HepG2 (cell line): Measurements from ENCODE around the gene PRKCE. TPM values are rescaled to one million over a fixed set of nuclear protein-coding genes. Genes with fewer than 3 reads are reported as not detected.

Experiments used
- CBX2 ChIP-seq, 2 experiments: fragments of 200-600 bp in 1 of 2; sonication (generic); formaldehyde crosslinking in 1 of 2; IDR thresholded peaks; 2 replicates each; pipeline versions ENCODE4 v1.7.0 to v1.8.1; 2018 to 2022; ENCODE audit warnings: low read depth in 2 of 2, low read length in 1 of 2, mild to moderate bottlenecking in 1 of 2, missing genetic modification reagents in 1 of 2
- EEA1 ChIP-seq: sonication (generic); formaldehyde crosslinking; IDR thresholded peaks from 2 replicates; pipeline ENCODE4 v1.5.1; 2020; ENCODE audit warnings: mild to moderate bottlenecking, missing genetic modification reagents, borderline replicate concordance
- GABPB1 ChIP-seq: IDR thresholded peaks from 2 replicates; pipeline ENCODE4 v1.6.1; 2016; ENCODE audit warnings: mild to moderate bottlenecking, missing genetic modification reagents, moderate library complexity, missing compliant biosample characterization
- GLI4 ChIP-seq: sonication (generic); formaldehyde crosslinking; IDR thresholded peaks from 2 replicates; pipeline ENCODE4 v1.5.1; 2020; ENCODE audit warnings: missing genetic modification reagents, mild to moderate bottlenecking, moderate library complexity, borderline replicate concordance
- HINFP ChIP-seq: sonication (generic); formaldehyde crosslinking; IDR thresholded peaks from 2 replicates; pipeline ENCODE4 v1.4.0; 2020; ENCODE audit warnings: low read depth, mild to moderate bottlenecking, missing genetic modification reagents
- JUNB ChIP-seq: sonication (generic); formaldehyde crosslinking; IDR thresholded peaks from 2 replicates; pipeline ENCODE4 v1.8.0; 2022; ENCODE audit warnings: missing genetic modification reagents, mild to moderate bottlenecking, borderline replicate concordance
- KDM5A ChIP-seq: fragments of 200-600 bp; sonication (generic); IDR thresholded peaks from 2 replicates; pipeline ENCODE4 v1.7.0; 2018; ENCODE audit warnings: antibody characterized with exemption, mild to moderate bottlenecking, low read length, borderline replicate concordance
- MAFG ChIP-seq: sonication (generic); formaldehyde crosslinking; IDR thresholded peaks from 2 replicates; pipeline ENCODE4 v1.5.1; 2020; ENCODE audit warnings: mild to moderate bottlenecking, missing genetic modification reagents
- MLX ChIP-seq: IDR thresholded peaks from 2 replicates; pipeline ENCODE4 v1.6.1; 2016
- PHB2 ChIP-seq: fragments of 450-650 bp; IDR thresholded peaks from 2 replicates; pipeline ENCODE4 v1.6.1; 2018; ENCODE audit not compliant: partially characterized antibody
- POLR2G ChIP-seq: fragments of 200-400 bp; formaldehyde crosslinking; IDR thresholded peaks from 2 replicates; pipeline ENCODE4 v1.6.1; 2018; ENCODE audit warnings: mild to moderate bottlenecking, low read depth, low read length, moderate library complexity
- RFXANK ChIP-seq: IDR thresholded peaks from 2 replicates; pipeline ENCODE4 v1.6.1; 2016
- SAFB2 ChIP-seq: sonication (generic); formaldehyde crosslinking; IDR thresholded peaks from 2 replicates; pipeline ENCODE4 v1.5.1; 2020; ENCODE audit warnings: missing genetic modification reagents, low read depth, mild to moderate bottlenecking, borderline replicate concordance
- SRSF9 ChIP-seq: fragments of 200-400 bp; formaldehyde crosslinking; IDR thresholded peaks from 2 replicates; pipeline ENCODE4 v1.6.1; 2018; ENCODE audit warnings: borderline replicate concordance, mild to moderate bottlenecking, low read depth, low read length; ENCODE audit not compliant: insufficient read depth, poor library complexity, severe bottlenecking
- ZBTB10 ChIP-seq: sonication (generic); formaldehyde crosslinking; IDR thresholded peaks from 2 replicates; pipeline ENCODE4 v1.4.0; 2020; ENCODE audit warnings: missing genetic modification reagents, borderline replicate concordance
- ZFY ChIP-seq: sonication (generic); formaldehyde crosslinking; IDR thresholded peaks from 2 replicates; pipeline ENCODE4 v1.4.0; 2020; ENCODE audit warnings: missing genetic modification reagents
- ZNF264 ChIP-seq: sonication (generic); formaldehyde crosslinking; IDR thresholded peaks from 2 replicates; pipeline ENCODE4 v1.4.0; 2020; ENCODE audit warnings: missing genetic modification reagents
- ZNF414 ChIP-seq: sonication (generic); formaldehyde crosslinking; IDR thresholded peaks from 2 replicates; pipeline ENCODE4 v1.5.0; 2020; ENCODE audit warnings: missing genetic modification reagents
- ZNF468 ChIP-seq: sonication (generic); formaldehyde crosslinking; IDR thresholded peaks from 2 replicates; pipeline ENCODE4 v1.8.0; 2022; ENCODE audit warnings: mild to moderate bottlenecking, moderate library complexity, missing genetic modification reagents
- ZNF850 ChIP-seq: sonication (generic); formaldehyde crosslinking; conservative IDR thresholded peaks from 2 replicates; pipeline ENCODE4 v1.9.0; 2021; ENCODE audit warnings: mild to moderate bottlenecking, missing genetic modification reagents
- ZNF883 ChIP-seq: sonication (generic); formaldehyde crosslinking; IDR thresholded peaks from 2 replicates; pipeline ENCODE4 v1.5.1; 2020; ENCODE audit warnings: mild to moderate bottlenecking, missing genetic modification reagents; ENCODE audit errors: not compliant biosample characterization
- ZSCAN9 ChIP-seq: IDR thresholded peaks from 2 replicates; pipeline ENCODE4 v1.6.1; 2016; ENCODE audit warnings: borderline replicate concordance
- polyA plus RNA-seq, 8 experiments: library from polyadenylated mRNA; depleted of rRNA in 3 of 8; stranded (reverse) in 7 of 8; unstranded in 1 of 8; fragments of >200 nt; fragmentation: Illumina TruSeq in 4 of 8; extraction: Trizol in 4 of 8; gene quantifications; 2 replicates each; pipeline versions ENCODE4 v1.2.1 to v1.2.3, GENCODE V29; 2011 to 2016; ENCODE audit warnings: low read depth in 4 of 8, missing spikeins in 1 of 8, mixed read lengths in 1 of 8; ENCODE audit not compliant: insufficient read depth in 1 of 8
- total RNA-seq, 5 experiments: library from RNA; depleted of rRNA; stranded (reverse); fragments of >200 nt; fragmentation: Illumina TruSeq; extraction: Trizol; gene quantifications; 2 replicates each; pipeline ENCODE4 v1.2.3, GENCODE V29; 2016; ENCODE audit warnings: low read depth in 1 of 5

PRKCE gene
- total and polyA plus RNA-seq, 2 of the 13 experiments (the other 11 are each of a cell fraction or from before 2014, with no cell fraction given), result 1.0 to 3.9 TPM

GRCh38 chr2:45649858-45650811 is 1.3 kb upstream of the PRKCE start (continued):
- TF ChIP-seq SRSF9 (no peak), RFXANK (no peak), CBX2 (IDR thresholded peaks at IDR 0.05; ENCODE audit: low read depth, low read length) (no peak), CBX2 (CRISPR knock-in tag; IDR thresholded peaks at IDR 0.05; ENCODE audit: low read depth) (no peak), POLR2G (peak; percentile 83), ZSCAN9 (CRISPR knock-in tag) (no peak), ZNF468 (CRISPR knock-in tag) (no peak), ZNF414 (CRISPR knock-in tag) (0 out of 2 replicates have a peak, but pooled peaks have one; percentile 82), SAFB2 (CRISPR knock-in tag) (0 out of 2 replicates have a peak, but pooled peaks have one; percentile 12), MLX (CRISPR knock-in tag) (no peak), ZNF264 (peak; percentile 77; the same call in 1 of the 2 replicates), GABPB1 (CRISPR knock-in tag) (peak; percentile 61; the same call in 1 of the 2 replicates), ZNF850 (CRISPR knock-in tag) (no peak), ZBTB10 (CRISPR knock-in tag) (peak; percentile 90; the same call in 1 of the 2 replicates), ZFY (CRISPR knock-in tag) (peak; percentile 75), PHB2 (no peak), JUNB (no peak), KDM5A (0 out of 2 replicates have a peak, but pooled peaks have one; percentile 8), HINFP (CRISPR knock-in tag) (no peak), MAFG (no peak), EEA1 (CRISPR knock-in tag) (0 out of 2 replicates have a peak, but pooled peaks have one; percentile 55), ZNF883 (CRISPR knock-in tag) (peak; percentile 52), GLI4 (peak; percentile 70; the same call in 1 of the 2 replicates)
